SH-SY5Y (cell line): ENCODE measurements around the gene TBC1D22A.

Source experiments
- GATA2 ChIP-seq: IDR thresholded peaks from 2 replicates; pipeline ENCODE4 v1.6.1; 2011; ENCODE audit warnings: mild to moderate bottlenecking, low read depth, low read length
- GATA3 ChIP-seq: IDR thresholded peaks from 2 replicates; pipeline ENCODE4 v1.6.1; 2011; ENCODE audit warnings: low read depth, mild to moderate bottlenecking, low read length, moderate library complexity

GRCh38 chr22:47150426-47150825 is 388.0 kb downstream of the TBC1D22A start:
- TF ChIP-seq GATA2 (no peak), GATA3 (no peak)
